Nephron (organoid): Measurements from ENCODE around the gene OTULINL.

Experiments used
- H3K27ac Mint-ChIP-seq, 3 experiments: 2 replicates each; pipeline ENCODE4 v1.8.0; 2020; ENCODE audit warnings: mixed read lengths in 3 of 3, mild to moderate bottlenecking in 2 of 3, moderate library complexity in 1 of 3
- H3K27me3 Mint-ChIP-seq: 2 replicates; pipeline ENCODE4 v1.8.0; 2021; ENCODE audit warnings: low read depth, mild to moderate bottlenecking, moderate library complexity, mixed read lengths
- H3K36me3 Mint-ChIP-seq: 2 replicates; pipeline ENCODE4 v1.8.0; 2020; ENCODE audit warnings: low read depth, mixed read lengths
- H3K4me1 Mint-ChIP-seq: 2 replicates; pipeline ENCODE4 v1.8.0; 2020; ENCODE audit warnings: mixed read lengths
- H3K4me3 Mint-ChIP-seq, 3 experiments: 2 replicates each; pipeline ENCODE4 v1.8.0; 2020; ENCODE audit warnings: mild to moderate bottlenecking in 3 of 3, mixed read lengths in 3 of 3, moderate library complexity in 2 of 3
- H3K9me3 Mint-ChIP-seq: 2 replicates; pipeline ENCODE4 v1.8.0; 2020; ENCODE audit warnings: mixed read lengths
- TF ChIP-seq, protein P1 (sequence below), 3 experiments: fragments of 200-600 bp; sonication (generic); IDR thresholded peaks; one replicate each; pipeline ENCODE4 v1.5.0; 2021; ENCODE audit warnings: antibody characterized with exemption in 3 of 3; ENCODE audit not compliant: unreplicated experiment in 3 of 3

OTULINL gene

DNA sequence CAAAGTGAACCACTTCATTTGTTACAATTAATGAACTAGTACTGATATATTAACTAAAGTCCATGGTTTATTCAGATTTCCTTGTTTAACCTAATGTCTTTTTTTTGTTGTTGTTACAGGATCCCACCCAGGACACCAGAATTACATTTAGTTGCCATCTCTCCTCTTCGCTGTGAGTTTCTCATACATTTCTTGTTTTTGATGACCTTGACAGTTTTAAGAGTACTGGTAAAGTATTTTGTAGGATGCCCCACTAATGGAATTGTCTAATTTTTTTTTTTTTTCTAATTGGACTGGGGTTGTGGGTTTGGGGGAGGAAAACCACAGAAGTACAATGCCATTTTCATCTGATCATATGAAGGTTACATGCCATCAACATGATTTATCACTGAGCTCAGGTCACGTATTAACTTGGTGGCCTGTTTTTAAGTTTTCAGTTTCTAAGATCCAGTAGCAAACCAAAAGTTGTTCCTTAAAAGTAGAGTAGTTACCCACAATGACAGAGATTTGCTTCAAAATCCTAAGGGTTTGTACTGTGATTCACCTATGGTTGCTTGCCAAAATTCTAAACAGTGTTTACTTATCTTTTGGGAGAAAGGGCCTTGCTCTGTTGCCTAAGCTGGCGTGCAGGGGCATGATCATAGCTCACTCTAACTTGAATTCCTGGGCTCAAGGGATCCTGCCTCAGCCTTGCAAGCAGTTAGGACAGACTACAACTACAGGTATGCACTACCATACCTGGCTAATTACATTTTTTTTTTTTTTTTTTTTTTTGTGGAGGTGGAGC is 78.4 kb downstream of the OTULINL start:
- no peak overlapping the region for H3K4me3 Mint-ChIP-seq
- no peaks in the 10 kb centered on the region for H3K9me3 Mint-ChIP-seq
- no peaks in the 10 kb centered on the region for H3K36me3 Mint-ChIP-seq
- H3K4me1 Mint-ChIP-seq: peaks cover 7% of the 10 kb centered on the region
- H3K27me3 Mint-ChIP-seq: no peaks in the 10 kb centered on the region
- no peak overlapping the region for H3K27ac Mint-ChIP-seq
- TF ChIP-seq, protein P1, sequence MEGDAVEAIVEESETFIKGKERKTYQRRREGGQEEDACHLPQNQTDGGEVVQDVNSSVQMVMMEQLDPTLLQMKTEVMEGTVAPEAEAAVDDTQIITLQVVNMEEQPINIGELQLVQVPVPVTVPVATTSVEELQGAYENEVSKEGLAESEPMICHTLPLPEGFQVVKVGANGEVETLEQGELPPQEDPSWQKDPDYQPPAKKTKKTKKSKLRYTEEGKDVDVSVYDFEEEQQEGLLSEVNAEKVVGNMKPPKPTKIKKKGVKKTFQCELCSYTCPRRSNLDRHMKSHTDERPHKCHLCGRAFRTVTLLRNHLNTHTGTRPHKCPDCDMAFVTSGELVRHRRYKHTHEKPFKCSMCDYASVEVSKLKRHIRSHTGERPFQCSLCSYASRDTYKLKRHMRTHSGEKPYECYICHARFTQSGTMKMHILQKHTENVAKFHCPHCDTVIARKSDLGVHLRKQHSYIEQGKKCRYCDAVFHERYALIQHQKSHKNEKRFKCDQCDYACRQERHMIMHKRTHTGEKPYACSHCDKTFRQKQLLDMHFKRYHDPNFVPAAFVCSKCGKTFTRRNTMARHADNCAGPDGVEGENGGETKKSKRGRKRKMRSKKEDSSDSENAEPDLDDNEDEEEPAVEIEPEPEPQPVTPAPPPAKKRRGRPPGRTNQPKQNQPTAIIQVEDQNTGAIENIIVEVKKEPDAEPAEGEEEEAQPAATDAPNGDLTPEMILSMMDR (IDR thresholded peaks at IDR 0.05; ENCODE audit: unreplicated experiment in 3 of 3): no peak

DNA sequence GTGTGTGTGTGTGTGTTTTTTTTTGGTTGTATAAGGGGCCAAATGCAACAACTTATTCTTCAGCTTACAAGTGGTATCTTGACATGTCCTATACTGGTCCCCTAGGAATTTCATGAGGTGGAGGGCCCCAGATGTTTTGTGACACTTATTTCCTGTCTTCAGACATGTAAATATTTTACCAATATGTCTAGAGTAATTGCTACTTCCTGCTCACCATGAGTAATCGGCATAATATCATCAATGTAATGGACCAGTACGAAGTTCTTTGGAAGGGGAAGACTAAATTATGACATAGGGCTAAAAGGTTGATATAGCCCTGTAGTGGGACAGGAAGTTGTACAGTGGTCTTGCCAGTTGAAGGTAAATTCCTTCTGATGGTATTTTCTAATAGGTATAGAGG is 79.2 kb downstream of the OTULINL start:
- Mint-ChIP-seq H3K4me1 (peaks cover 15% of the 10 kb centered on the region), H3K4me3 (peak overlapping the region in 2 of 3 experiments; percentile 2 to 4), H3K27ac (no peak overlapping the region), H3K27me3 (no peaks in the 10 kb centered on the region), H3K36me3 (no peaks in the 10 kb centered on the region), H3K9me3 (no peaks in the 10 kb centered on the region)
- TF ChIP-seq, protein P1 (IDR thresholded peaks at IDR 0.05; ENCODE audit: unreplicated experiment in 3 of 3): no peak
